Activated CD4-positive, alpha-beta T cell treated with anti-CD3 and anti-CD28 coated beads for 24 hours (primary cell): Measurements from ENCODE around the gene LEMD1.

Experiments used
- DNase-seq, 2 donors: peaks; one replicate each; pipeline ENCODE4 v3.0.0-alpha.2; 2020; ENCODE audit warnings: low read depth in 2 of 2

Gene LEMD1

DNA sequence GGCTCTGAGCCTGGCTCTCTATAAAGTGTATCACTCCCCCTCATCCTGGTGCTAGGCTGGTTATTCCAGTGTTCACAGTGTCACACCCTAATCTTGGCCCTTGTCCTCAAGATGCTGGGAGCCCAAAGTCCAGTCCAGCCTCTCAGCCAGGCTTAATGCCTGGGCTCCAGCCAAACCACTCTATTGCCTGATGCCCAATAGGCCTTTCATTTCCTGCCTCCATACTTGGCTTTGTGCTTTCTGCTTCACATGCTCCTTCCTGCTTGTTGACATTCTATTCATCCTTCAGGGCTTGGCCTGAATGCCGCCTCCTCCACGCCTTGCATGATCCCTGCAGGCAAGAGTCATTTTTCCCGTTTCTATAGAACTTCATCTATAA lies 66.8 kb downstream of the LEMD1 start:
- no peak for DNase-seq

DNA sequence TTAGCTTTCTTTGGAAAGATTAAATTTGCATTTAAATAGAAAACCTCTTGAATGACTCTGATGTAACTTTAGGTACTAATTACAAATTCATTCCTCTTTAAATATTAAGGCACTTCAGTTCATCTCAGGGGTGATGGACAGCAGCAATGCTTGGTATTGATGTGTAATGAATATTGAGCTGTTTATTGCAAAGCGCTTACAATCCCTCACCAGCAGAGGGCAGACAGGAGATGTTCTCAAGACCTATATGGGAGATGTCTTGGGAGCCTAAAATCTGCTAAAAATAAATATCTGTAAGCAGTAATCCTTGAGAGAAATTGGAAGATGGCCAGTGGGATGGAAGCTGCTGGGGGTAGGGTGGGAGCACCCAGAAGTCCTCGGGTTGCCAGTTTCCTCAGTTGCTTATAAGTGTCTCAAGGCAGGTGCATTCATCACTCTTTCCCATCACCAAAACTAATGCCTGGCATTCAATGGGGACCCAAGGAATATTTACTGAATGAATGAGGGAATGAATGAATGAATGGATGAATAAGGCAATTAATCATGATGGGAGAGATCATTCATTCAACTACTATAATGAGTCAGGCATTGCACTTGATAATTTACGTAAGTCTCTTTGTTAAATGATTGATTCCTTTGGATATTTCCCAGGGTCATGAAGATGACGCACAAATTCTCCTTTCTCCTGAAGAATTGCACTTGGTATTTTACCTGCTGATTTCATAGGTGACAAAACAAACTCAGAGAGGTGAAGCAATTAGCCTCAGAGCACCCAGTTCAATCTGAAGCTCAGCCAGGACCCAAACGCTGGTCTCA lies 67.4 kb downstream of the LEMD1 start:
- peak; percentile 40 to 57 for DNase-seq

DNA sequence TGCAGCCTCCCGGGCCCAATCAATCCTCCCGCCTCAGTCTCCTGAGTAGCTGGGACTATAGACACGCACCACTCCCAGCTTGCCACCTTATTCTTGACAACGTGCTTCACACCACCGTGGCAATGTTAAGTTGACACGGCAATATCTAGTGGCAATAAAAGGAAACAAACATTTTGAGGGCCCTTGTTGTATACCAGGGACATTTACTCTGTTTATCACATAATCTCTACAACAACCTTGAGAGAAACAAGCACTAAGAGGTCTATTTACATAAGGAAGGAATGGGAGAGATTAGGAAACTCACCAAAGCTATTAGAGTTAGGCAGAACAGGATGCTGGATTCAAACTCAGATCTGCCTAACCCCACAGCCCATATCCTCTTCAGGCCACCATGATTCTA lies 68.2 kb downstream of the LEMD1 start:
- DNase-seq, result no peak

DNA sequence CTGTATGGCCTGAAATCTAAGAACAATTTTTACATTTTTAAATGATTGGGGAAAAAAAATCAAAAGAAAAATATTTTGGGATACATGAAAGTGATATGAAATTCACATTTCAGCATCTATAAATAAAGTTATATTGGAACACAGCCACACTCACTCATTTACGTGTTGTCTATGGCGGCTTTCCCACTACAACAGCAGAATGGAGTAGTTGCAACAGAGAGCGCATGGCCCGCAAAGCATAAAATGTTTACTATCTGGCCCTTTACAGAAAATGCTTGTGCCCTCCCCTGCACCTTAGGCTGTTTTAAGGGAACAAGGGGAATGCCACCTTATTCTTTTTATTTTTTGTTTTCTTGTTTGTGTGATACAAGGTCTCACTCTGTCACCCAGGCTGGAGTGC lies 68.7 kb downstream of the LEMD1 start:
- DNase-seq, result no peak

DNA sequence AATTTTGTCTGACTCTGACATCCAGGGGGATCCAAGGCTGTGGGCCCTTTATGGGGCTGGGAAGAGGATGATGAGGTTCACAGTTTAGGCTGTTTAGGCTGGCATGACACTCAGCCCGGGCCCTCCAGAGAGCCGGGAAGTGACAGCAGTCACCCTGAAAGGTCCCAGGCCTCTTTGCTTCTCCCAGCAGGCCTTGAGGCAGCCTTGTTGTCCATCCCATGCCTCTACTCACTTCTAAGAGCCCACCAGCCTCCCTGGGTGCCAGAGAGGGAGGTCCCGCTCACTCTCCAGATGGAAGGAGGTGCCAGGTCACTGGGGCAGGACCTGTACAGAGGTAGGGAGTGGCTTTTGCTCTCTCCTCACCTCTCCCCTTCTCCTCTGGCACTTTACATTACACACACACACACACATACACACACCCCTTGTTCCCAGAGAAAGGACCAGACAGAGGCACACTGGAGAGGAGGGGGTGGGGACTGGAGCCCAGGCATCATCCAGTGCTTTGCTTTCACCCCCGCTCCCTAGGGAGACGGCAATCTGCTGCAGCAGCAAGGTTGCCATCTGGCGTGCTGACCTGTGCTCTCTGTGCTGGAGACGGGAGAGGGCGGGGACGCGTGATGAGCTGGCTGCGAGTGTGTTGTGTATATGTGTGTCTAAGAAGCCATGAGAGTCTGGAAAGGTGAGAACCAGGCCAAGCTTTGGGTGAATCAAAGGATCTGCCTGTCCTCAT lies 69.7 kb downstream of the LEMD1 start:
- no peak for DNase-seq

DNA sequence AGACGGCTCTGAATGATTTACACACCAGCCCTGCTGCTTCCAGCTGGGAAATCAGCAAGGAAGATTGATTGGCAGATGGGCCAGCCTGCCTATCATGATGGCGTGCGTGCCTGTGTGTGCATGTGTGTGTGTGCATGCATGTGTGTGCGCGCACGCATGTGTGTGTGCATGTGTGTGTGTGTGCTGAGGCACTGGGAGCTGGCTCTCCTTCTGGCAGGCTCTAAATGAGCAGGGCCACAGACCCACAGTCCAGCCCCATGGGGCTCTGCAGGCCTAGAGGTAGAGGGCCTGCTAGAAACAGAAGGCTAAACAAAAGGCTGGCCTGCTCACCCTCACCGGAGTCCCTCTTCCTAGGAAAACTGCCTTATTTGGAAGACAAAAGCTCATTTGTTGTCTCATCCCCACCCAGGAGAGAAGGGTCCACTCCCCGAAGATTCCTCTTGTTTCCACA lies 71.1 kb downstream of the LEMD1 start:
- no peak for DNase-seq

DNA sequence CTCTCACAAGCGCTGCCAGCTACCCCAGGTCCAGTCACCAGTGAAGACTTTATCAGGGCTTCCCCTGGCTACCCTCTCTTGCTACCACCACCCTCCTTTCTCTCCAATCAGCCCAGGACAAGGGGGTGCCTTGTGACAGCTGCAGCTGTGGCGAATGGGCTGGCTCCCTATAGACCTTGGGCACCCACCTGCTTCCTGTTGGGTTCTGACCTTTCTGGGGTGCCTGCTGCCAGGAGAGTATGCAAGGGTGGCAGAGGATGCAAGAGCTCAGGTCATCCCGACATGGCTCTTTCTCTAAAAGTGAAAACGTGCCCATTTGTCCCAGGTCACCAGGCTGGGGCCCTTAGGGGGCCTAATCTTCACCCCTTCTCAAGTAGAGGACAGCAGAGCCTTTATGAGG lies 71.7 kb downstream of the LEMD1 start:
- no peak for DNase-seq

DNA sequence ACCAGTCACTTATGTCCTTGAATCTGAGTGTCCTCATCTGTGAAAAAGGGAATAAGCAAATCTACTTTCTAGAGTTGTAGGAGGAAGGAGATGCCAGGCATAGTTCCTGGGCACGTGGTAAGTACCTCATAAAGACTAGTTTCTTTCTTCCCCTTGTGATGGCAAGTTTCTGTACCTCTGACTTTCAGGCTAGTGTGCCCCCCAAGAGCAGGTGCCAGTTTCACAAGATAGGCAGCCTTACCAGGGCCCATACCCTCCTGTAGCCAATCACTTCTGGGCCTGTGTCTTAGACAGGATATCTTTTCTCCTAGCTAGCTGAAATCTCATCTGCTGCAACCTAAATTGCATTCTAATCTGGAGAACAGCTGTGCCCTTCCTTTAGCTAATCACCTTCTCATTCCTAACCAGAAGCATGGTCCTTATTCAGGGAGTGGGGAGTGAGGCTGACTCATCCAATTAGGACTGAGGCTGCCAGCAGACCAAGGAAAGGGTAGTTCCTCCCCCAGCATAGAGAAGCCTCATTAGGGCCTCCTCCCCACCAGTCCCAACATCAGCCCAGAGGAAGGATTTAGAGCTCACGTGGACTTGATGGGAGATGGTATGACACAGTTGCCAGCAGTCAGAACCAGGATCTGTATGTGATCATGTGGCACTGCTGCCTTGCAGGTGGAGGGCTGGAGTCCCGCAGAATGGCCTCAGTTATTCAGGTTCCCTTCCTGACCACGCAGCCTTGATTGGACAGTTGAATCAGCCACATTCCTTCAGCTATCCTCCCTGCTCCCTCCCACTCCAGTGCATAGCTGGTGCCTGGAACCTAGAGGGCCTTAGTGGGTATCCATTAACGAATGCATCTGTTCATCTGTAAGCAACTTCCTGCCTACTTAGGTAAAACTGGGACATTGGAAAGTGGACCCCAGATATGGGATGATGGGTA lies 73.0 kb downstream of the LEMD1 start:
- DNase-seq, result no peak

DNA sequence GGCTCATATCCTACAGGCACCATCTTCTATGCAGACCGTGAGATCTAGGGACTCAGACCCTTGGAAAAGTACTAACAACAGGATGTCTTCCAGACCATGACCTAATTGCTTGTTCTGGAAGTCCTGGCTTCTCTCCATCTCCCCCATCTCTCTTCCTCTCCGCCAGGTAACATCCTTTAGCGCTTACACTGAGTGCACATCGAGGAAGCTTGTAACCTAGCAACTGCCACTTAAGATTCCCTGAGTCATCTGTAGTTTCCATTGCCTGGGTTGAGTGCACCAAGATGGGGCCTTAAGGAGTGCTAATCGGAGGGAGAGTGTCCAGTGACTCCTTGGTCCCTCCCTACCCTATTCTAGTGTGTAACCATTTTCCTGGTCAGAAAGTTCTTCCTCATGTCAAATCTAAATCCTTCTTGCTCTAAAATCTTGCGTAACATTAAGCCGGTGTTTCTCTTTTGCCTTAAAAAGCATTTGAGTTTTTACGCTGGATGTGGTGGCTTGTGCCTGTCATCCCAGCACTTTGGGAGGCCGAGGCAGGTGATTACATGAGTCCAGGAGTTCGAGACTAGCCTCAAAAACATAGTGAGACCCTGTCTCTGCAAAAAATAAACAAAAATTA lies 74.8 kb downstream of the LEMD1 start:
- no peak for DNase-seq

DNA sequence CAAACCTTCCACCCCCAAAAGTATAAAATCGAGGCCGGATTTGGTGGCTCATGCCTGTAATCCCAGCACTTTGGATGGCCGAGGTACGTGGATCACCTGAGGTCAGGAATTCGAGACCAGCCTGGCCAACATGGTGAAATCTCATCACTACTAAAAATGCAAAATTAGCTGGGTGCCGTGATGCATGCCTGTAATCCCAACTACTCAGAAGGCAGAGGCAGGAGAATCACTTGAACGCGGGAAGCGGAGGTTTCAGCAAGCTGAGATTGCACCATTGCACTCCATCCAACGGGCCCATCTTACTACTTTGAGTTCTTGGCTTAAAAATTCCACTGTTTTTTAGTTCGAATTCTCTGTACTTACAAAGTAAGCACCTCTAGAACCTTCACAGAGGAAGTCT lies 76.1 kb downstream of the LEMD1 start:
- DNase-seq, result no peak

DNA sequence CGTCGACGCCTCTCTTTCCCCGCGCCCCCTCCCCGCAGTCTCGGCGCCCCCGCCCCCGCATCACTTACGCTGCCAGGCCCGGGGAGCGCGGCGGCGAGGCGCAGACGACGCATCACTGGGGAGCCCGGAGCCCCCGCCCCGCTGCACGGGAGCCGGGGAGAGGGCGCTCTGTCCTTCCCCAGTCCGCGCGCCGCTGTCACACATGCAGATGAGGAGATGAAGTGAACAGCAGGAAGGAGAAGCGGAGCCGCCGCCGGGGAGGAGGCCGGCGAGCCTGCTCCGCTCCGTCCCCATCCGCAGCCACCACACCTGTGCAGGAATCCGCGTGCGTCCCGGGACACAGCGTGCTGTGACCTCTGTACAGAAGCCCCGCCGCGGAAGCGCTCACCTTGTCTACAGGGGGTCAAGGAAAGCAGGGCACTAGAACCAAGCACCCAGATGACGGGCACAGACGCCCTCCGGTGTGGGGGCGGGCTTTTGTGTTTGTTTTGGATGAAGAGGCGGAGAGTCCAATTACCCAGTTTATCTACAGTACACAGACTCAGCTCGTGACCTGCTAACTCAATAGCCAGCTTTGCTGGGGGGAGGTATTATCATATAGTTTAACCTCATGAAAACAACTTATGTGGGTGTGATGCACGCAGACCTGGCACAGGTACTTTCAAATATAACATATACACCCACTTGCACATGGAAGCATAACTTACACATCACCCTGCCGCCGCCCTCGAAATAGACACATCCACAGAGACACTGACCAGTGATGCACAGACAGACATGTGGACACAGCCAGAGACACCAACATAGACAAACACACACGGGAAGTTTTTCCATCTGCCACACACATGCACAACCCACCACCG lies 77.6 kb downstream of the LEMD1 start:
- peak in 1 of 2 donors; percentile 31 for DNase-seq

DNA sequence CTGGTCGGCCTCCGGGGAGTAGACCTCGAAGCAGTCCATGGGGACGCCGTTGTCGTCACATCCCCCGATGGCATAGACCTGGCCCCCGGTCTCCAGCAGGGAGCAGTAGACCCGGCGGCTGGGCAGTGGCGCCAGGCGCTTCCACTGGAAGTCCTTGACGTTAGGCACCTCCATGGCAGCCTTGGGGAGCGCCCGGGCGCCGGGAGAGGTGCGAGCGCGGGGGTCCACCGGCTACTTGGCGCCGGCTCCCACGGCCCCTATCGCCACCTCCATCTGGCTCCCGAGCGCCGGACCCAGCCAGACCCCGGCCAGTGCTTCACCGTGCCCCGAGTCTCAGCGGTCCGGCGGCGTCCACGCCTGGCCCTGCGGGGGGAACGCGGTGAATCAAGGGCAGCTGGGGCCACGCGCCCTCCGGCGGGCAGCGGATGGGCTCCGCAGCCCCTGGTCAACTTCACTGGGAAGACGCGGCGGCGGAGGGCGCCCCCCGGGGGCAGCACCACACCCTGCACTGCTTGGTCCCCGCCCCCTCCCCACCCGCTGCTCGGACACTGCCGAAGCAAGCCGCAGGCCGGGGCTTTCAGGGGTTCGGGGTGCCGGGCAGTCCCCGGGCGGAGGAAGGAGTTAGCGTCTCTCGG lies 78.3 kb downstream of the LEMD1 start:
- no peak for DNase-seq

DNA sequence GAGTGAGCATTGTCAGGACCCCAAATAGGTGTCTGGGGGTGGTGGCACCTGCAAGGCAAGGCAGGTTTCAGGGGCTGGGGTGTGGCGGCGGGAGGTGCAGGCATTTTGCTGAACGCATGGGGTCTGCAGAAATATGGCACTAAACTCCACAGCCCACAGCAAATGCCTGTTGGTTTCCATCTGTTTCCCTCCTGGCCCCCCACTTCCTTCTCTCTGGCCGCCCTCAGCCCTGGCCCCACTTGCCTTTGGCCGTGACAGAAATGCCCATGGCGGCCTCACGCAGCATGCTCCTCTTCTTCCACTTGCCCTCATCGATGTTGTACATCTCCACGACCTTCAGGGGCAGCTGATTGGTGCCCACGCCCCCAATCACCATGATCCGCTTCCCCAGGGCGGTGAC lies 78.9 kb downstream of the LEMD1 start:
- DNase-seq, result no peak

DNA sequence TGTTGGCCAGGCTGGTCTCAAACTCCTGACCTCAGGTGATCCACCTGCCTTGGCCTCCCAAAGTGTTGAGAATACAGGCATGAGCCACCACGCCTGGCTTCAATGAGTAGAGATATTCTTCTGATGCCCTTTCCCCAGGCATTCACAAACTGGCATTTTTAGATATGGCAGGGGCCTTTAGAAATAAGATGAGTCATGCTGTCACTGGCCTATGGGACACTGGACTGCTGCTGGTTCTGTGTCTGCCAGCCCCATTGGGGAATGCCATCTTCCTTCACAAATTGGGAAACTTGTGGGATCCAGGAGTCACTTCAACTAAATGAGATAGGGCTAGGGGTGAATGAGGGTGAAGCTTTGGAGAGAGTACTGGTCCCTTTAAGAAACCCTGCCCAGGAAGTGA lies 81.2 kb downstream of the LEMD1 start:
- no peak for DNase-seq

DNA sequence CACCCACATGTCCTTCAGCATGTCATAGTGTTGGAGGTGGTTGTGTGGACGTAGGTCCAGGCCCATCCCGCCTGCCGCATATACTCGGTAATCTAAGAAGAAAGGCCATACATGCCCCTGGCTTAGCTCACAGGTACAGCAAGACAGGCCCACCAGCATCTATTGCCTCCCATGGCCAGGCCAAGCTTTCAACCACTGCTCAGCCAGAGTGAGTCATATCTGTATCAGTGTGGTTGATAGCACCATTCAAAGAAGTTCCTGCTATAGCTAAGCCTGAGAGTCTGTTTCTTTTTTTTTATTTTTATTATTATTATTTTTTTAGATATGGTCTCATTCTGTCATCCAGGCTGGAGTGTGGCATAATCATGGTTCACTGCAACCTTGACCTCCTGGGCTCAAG lies 82.1 kb downstream of the LEMD1 start:
- DNase-seq, result no peak

DNA sequence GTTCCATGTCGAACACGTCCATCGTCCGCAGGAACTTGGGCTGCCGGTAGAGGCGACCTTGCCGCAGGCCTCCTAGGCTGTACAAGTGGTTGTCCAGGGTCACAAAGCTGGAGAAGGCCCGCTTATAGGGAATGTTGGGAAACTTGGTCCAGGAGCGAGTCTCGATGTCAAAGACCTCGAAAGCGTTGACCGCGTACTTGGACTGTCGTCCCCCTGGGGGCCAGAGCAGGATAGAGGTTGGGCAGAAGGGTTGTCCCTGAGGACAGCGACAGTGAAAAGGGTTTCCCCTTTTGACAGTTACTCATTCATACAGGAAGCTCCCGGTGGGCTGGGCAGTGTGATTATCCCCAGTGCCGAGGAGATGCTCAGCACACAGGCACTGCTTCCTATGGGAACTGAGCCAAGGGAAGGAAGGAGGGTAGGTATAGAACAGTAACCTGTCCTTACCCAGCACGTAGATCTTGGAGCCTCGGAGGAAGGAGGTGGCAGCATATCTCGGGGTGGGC lies 82.6 kb downstream of the LEMD1 start:
- DNase-seq, result no peak

DNA sequence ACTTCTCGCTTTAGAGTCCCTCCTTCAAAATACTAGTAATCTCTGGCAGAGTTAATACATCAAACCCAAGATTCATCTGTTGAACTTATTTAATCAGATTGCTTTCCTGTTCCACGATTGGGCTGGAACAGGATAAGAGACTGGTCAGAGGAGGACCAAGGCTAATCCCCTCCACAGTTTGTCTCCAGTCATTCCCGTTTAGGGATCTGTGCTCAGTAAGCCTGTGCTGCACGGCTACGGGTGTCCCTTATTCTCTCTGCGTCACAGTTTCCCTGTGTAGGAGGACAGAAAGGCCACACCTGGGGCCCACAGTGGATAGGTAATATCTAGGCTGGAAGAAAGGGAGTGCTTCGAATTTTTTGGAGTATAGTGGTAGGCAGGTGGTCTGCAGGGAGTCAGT lies 83.8 kb downstream of the LEMD1 start:
- no peak for DNase-seq

DNA sequence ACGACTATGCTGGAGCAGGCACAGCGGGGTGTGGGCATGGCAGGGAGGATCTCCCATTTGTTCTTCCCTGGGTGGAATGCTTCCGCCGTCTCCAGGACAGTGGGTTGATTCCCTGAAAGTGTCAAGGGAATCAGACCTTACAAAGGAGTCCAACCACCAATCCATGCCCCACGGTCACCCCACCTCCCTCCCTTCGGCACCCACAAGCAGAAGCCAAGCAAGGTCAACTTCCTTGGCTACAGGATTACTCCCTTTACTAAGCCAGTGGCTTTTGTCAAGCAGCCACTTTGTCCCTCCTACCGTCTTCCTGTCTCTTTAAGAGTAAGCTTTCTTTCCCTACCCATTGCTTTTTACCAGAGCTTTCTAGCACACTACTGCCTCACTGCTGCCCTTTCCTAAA lies 84.4 kb downstream of the LEMD1 start:
- no peak for DNase-seq

DNA sequence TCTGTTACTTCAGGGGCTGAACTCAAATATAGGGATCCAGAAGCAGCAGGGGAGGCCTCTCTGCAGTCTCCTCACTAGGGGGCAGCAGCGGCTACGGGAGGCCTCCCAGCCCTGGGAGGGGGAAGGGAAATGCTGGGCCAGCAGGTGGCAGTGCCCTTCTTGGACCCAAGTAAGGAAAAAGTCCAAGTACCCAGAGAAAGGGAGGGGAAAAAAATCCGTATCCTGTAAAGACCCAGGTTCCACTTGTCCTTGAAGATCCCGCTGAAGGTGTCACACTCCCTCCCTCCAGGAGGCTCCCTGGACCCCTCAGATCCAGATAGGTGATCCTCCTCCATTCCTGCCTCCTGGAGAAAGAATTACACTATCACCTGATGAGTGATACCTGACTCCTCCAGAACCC lies 86.2 kb downstream of the LEMD1 start:
- peak; percentile 72 for DNase-seq
